ENCODE results near the gene PCDH15.

DNA sequence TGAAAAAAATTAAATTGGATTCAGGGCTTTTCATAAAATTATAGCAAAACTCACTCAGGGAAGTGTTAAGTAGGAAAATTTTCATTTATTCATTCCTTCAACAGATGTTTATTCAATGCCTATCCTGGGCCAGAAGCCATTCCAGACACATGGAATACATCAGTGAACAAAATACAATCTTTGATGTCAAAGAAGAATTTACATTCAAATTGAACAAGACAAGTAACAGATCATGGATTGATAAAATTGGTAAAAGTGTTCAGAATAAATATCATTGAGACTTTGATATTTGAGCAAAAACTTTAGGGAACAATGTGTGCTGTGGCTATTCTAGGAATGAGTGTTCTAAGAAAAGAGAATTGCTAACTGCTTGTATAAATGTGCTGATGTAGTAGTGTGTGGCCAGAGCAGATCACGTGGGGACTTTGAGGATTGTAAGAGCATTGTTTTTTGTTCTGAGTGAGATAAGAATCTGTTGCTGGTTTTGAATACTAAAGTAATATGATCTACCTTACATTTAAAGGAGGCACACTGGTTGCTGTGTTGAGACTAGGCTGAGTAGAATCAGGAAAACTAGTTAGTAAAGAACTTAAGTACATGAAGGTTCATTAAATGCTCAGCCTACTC lies 957.2 kb downstream of the PCDH15 start:
- TF ChIP-seq E2F8 (IDR thresholded peaks at IDR 0.05; ENCODE audit: low read depth, partially characterized antibody): no peak
- TF ChIP-seq, protein P1, sequence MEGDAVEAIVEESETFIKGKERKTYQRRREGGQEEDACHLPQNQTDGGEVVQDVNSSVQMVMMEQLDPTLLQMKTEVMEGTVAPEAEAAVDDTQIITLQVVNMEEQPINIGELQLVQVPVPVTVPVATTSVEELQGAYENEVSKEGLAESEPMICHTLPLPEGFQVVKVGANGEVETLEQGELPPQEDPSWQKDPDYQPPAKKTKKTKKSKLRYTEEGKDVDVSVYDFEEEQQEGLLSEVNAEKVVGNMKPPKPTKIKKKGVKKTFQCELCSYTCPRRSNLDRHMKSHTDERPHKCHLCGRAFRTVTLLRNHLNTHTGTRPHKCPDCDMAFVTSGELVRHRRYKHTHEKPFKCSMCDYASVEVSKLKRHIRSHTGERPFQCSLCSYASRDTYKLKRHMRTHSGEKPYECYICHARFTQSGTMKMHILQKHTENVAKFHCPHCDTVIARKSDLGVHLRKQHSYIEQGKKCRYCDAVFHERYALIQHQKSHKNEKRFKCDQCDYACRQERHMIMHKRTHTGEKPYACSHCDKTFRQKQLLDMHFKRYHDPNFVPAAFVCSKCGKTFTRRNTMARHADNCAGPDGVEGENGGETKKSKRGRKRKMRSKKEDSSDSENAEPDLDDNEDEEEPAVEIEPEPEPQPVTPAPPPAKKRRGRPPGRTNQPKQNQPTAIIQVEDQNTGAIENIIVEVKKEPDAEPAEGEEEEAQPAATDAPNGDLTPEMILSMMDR (IDR thresholded peaks at IDR 0.05 in 2 of 3, conservative IDR thresholded peaks at IDR 0.05 in 1 of 3; ENCODE audit: insufficient read depth in 2 of 3, low read depth in 1 of 3, low read length in 3 of 3): no peak
- TF ChIP-seq ZNF184 (CRISPR knock-in tag; IDR thresholded peaks at IDR 0.05): no peak
- TF ChIP-seq HDAC1 (IDR thresholded peaks at IDR 0.05): no peak
- TF ChIP-seq, protein P2, sequence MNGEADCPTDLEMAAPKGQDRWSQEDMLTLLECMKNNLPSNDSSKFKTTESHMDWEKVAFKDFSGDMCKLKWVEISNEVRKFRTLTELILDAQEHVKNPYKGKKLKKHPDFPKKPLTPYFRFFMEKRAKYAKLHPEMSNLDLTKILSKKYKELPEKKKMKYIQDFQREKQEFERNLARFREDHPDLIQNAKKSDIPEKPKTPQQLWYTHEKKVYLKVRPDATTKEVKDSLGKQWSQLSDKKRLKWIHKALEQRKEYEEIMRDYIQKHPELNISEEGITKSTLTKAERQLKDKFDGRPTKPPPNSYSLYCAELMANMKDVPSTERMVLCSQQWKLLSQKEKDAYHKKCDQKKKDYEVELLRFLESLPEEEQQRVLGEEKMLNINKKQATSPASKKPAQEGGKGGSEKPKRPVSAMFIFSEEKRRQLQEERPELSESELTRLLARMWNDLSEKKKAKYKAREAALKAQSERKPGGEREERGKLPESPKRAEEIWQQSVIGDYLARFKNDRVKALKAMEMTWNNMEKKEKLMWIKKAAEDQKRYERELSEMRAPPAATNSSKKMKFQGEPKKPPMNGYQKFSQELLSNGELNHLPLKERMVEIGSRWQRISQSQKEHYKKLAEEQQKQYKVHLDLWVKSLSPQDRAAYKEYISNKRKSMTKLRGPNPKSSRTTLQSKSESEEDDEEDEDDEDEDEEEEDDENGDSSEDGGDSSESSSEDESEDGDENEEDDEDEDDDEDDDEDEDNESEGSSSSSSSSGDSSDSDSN (IDR thresholded peaks at IDR 0.05; ENCODE audit: borderline replicate concordance in 1 of 2, low read depth in 2 of 2, low read length in 2 of 2): no peak
- TF ChIP-seq SNAPC5 (CRISPR knock-in tag; IDR thresholded peaks at IDR 0.05): no peak
- TF ChIP-seq FOXJ3 (CRISPR knock-in tag; IDR thresholded peaks at IDR 0.05): no peak
- no peak for TF ChIP-seq ZKSCAN1 (IDR thresholded peaks at IDR 0.05; ENCODE audit: low read depth, low read length)

All from K562 (cell line).